H9 (cell line): Measurements from ENCODE around the gene LRP2. TPM values are rescaled to one million over a fixed set of nuclear protein-coding genes. Genes with fewer than 3 reads are reported as not detected.

Experiments
- DNase-seq: peaks from one replicate; pipeline ENCODE4 v3.0.0-alpha.2; 2017
- H2AFZ ChIP-seq: one replicate; pipeline ENCODE4 v1.6.1; 2013; ENCODE audit warnings: mild to moderate bottlenecking, low read length, control low read depth, moderate library complexity
- H2AK5ac ChIP-seq: 2 replicates; pipeline ENCODE4 v1.6.1; 2013; ENCODE audit warnings: low read length, control low read depth, mixed read lengths; ENCODE audit not compliant: insufficient read length
- H2BK120ac ChIP-seq: one replicate; pipeline ENCODE4 v1.6.1; 2013; ENCODE audit warnings: low read depth, mild to moderate bottlenecking, low read length, control low read depth, inconsistent platforms; ENCODE audit not compliant: poor library complexity, severe bottlenecking
- H2BK12ac ChIP-seq: 2 replicates; pipeline ENCODE4 v1.6.1; 2013; ENCODE audit warnings: low read length, control low read depth, mixed read lengths, low read depth; ENCODE audit not compliant: insufficient read length
- H2BK15ac ChIP-seq: 2 replicates; pipeline ENCODE4 v1.6.1; 2013; ENCODE audit warnings: low read depth, low read length, control low read depth
- H2BK20ac ChIP-seq: one replicate; pipeline ENCODE4 v1.6.1; 2013; ENCODE audit warnings: low read depth, mild to moderate bottlenecking, low read length, control low read depth, inconsistent platforms; ENCODE audit not compliant: poor library complexity, severe bottlenecking
- H2BK5ac ChIP-seq: 2 replicates; pipeline ENCODE4 v1.6.1; 2013; ENCODE audit warnings: low read length, control low read depth, mixed read lengths; ENCODE audit not compliant: insufficient read length
- H3K14ac ChIP-seq: 2 replicates; pipeline ENCODE4 v1.6.1; 2013; ENCODE audit warnings: low read length, control low read depth; ENCODE audit not compliant: insufficient read depth
- H3K18ac ChIP-seq: 2 replicates; pipeline ENCODE4 v1.6.1; 2013; ENCODE audit warnings: low read depth, mild to moderate bottlenecking, mixed read lengths, low read length, control low read depth; ENCODE audit not compliant: insufficient read length
- H3K23ac ChIP-seq: 2 replicates; pipeline ENCODE4 v1.6.1; 2013; ENCODE audit warnings: low read length, control low read depth, mixed read lengths, low read depth; ENCODE audit not compliant: insufficient read length
- H3K23me2 ChIP-seq: 2 replicates; pipeline ENCODE4 v1.6.1; 2013; ENCODE audit warnings: low read depth, mild to moderate bottlenecking, mixed read lengths, low read length, control low read depth; ENCODE audit not compliant: insufficient read length, poor library complexity, severe bottlenecking
- H3K27ac ChIP-seq: 2 replicates; pipeline ENCODE4 v1.5.1; 2013; ENCODE audit warnings: low read length, control low read depth, mixed read lengths, low read depth; ENCODE audit not compliant: insufficient read length
- H3K27me3 ChIP-seq: 2 replicates; pipeline ENCODE4 v1.6.1; 2013; ENCODE audit warnings: low read length, control low read depth, inconsistent platforms; ENCODE audit not compliant: insufficient read depth
- H3K4ac ChIP-seq: 2 replicates; pipeline ENCODE4 v1.6.1; 2013; ENCODE audit warnings: low read depth, mild to moderate bottlenecking, control low read depth, inconsistent platforms, low read length, moderate library complexity
- H3K4me1 ChIP-seq: 2 replicates; pipeline ENCODE4 v1.6.1; 2013; ENCODE audit warnings: low read length, control low read depth, inconsistent platforms; ENCODE audit not compliant: insufficient read depth
- H3K4me2 ChIP-seq: 2 replicates; pipeline ENCODE4 v1.6.1; 2013; ENCODE audit warnings: low read length, control low read depth, mixed read lengths; ENCODE audit not compliant: insufficient read length, insufficient read depth
- H3K56ac ChIP-seq: 2 replicates; pipeline ENCODE4 v1.6.1; 2013; ENCODE audit warnings: low read depth, mild to moderate bottlenecking, mixed read lengths, low read length, control low read depth; ENCODE audit not compliant: insufficient read length
- H3K79me1 ChIP-seq: 2 replicates; pipeline ENCODE4 v1.6.1; 2013; ENCODE audit warnings: low read depth, mild to moderate bottlenecking, moderate library complexity, low read length, control low read depth, inconsistent platforms; ENCODE audit not compliant: insufficient read depth, poor library complexity, severe bottlenecking
- H3K79me2 ChIP-seq: 2 replicates; pipeline ENCODE4 v1.6.1; 2013; ENCODE audit warnings: low read length, control low read depth, inconsistent platforms; ENCODE audit not compliant: insufficient read depth
- H3K9ac ChIP-seq: 2 replicates; pipeline ENCODE4 v1.6.1; 2013; ENCODE audit warnings: low read length, control low read depth, mixed read lengths; ENCODE audit not compliant: insufficient read length; ENCODE audit errors: extremely low read depth
- H3K9me3 ChIP-seq: one replicate; pipeline ENCODE4 v1.6.1; 2013; ENCODE audit warnings: low read depth, low read length, inconsistent platforms; ENCODE audit not compliant: control insufficient read depth
- H3T11ph ChIP-seq: one replicate; pipeline ENCODE4 v1.6.1; 2013; ENCODE audit warnings: mild to moderate bottlenecking, low read length, control low read depth, inconsistent platforms
- H4K20me1 ChIP-seq: one replicate; pipeline ENCODE4 v1.6.1; 2013; ENCODE audit not compliant: control insufficient read depth, insufficient read length, insufficient read depth
- H4K5ac ChIP-seq: 2 replicates; pipeline ENCODE4 v1.6.1; 2013; ENCODE audit warnings: low read depth, mild to moderate bottlenecking, mixed read lengths, low read length, control low read depth; ENCODE audit not compliant: insufficient read length
- H4K8ac ChIP-seq: replicated peaks from 2 replicates; pipeline ENCODE4 v1.6.1; 2013; ENCODE audit warnings: low read length, control low read depth, mixed read lengths, low read depth; ENCODE audit not compliant: insufficient read length
- H4K91ac ChIP-seq: 2 replicates; pipeline ENCODE4 v1.6.1; 2013; ENCODE audit warnings: low read depth, mild to moderate bottlenecking, moderate library complexity, mixed read lengths, low read length, control low read depth; ENCODE audit not compliant: insufficient read length
- H3K27ac Mint-ChIP-seq, 3 experiments: 2 replicates in 2 of 3; 3 replicates in 1 of 3; pipeline ENCODE4 v1.8.0; 2020 to 2021; ENCODE audit warnings: mixed read lengths in 3 of 3, mild to moderate bottlenecking in 1 of 3, moderate library complexity in 1 of 3
- H3K27me3 Mint-ChIP-seq: 2 replicates; pipeline ENCODE4 v1.8.0; 2021; ENCODE audit warnings: low read depth, mild to moderate bottlenecking, moderate library complexity, mixed read lengths
- H3K36me3 Mint-ChIP-seq, 3 experiments: 2 replicates in 2 of 3; 3 replicates in 1 of 3; pipeline ENCODE4 v1.8.0; 2020 to 2021; ENCODE audit warnings: low read depth in 3 of 3, mixed read lengths in 3 of 3; ENCODE audit not compliant: insufficient read depth in 1 of 3
- H3K4me1 Mint-ChIP-seq, 2 experiments: 2 replicates each; pipeline ENCODE4 v1.8.0; 2020; ENCODE audit warnings: mixed read lengths in 2 of 2
- H3K4me3 Mint-ChIP-seq, 2 experiments: 2 replicates in 1 of 2; 3 replicates in 1 of 2; pipeline ENCODE4 v1.8.0; 2020 to 2021; ENCODE audit warnings: mild to moderate bottlenecking in 2 of 2, mixed read lengths in 2 of 2, moderate library complexity in 1 of 2
- H3K9me3 Mint-ChIP-seq, 2 experiments: 2 replicates in 1 of 2; 3 replicates in 1 of 2; pipeline ENCODE4 v1.8.0; 2020; ENCODE audit warnings: mild to moderate bottlenecking in 2 of 2, mixed read lengths in 2 of 2, moderate library complexity in 1 of 2
- CTCF ChIP-seq: fragments of 200-600 bp; sonication (generic); conservative IDR thresholded peaks from 3 replicates; pipeline ENCODE4 v1.8.0; 2021; ENCODE audit warnings: antibody characterized with exemption, mild to moderate bottlenecking
- WGBS: extraction: QIAGEN DNeasy Blood & Tissue Kit; methylation state at CpG from one replicate; pipeline ENCODE4 v1.1.7; 2013; ENCODE audit warnings: missing lambda C conversion rate, low lambda C conversion rate, mixed read lengths; ENCODE audit not compliant: insufficient read length; ENCODE audit errors: extremely low coverage; 5-methylcytosine and 5-hydroxymethylcytosine counted together
- total RNA-seq: library from RNA; stranded (reverse); gene quantifications from 2 replicates; pipeline ENCODE4 v1.2.1, GENCODE V29; 2021

The LRP2 gene
- total RNA-seq, 1 experiment from 2014 or later: 1.4 TPM

GRCh38 chr2:169225906-169226305 lies 136.4 kb downstream of the LRP2 start:
- H3K14ac ChIP-seq: no peak overlapping the region
- WGBS: no CpG with 5 or more reads among the region's 2 CpGs
- H3K27ac ChIP-seq: no peak overlapping the region
- TF ChIP-seq CTCF: no peak
- no peak overlapping the region for H3K56ac ChIP-seq
- no peak overlapping the region for H2BK12ac ChIP-seq
- no peak overlapping the region for H3T11ph ChIP-seq
- no peak overlapping the region for H2BK120ac ChIP-seq
- no peaks in the 10 kb centered on the region for H4K20me1 ChIP-seq
- no peaks in the 10 kb centered on the region for H3K79me1 ChIP-seq
- Mint-ChIP-seq H3K4me3 (no peak overlapping the region), H3K27me3 (no peaks in the 10 kb centered on the region), H3K9me3 (no peaks in the 10 kb centered on the region), H3K4me1 (no peaks in the 10 kb centered on the region), H3K36me3 (no peaks in the 10 kb centered on the region), H3K27ac (no peak overlapping the region)
- no peak overlapping the region for H3K4ac ChIP-seq
- H3K79me2 ChIP-seq: no peaks in the 10 kb centered on the region
- no peak overlapping the region for H4K91ac ChIP-seq
- no peak for DNase-seq
- H3K4me1 ChIP-seq: no peaks in the 10 kb centered on the region
- H3K18ac ChIP-seq: no peak overlapping the region
- no peak overlapping the region for H3K23ac ChIP-seq
- H2AFZ ChIP-seq: no peak overlapping the region
- no peak overlapping the region for H2AK5ac ChIP-seq
- no peak overlapping the region for H2BK15ac ChIP-seq
- H3K9me3 ChIP-seq: no peaks in the 10 kb centered on the region
- no peaks in the 10 kb centered on the region for H3K23me2 ChIP-seq
- H3K4me2 ChIP-seq: no peak overlapping the region
- no peak overlapping the region for H2BK5ac ChIP-seq
- H3K27me3 ChIP-seq: no peaks in the 10 kb centered on the region
- H2BK20ac ChIP-seq: no peak overlapping the region
- H4K8ac ChIP-seq: no peak overlapping the region
- H4K5ac ChIP-seq: no peak overlapping the region
- H3K9ac ChIP-seq: no peak overlapping the region
